ENCODE data around the gene FAM234B.

The FAM234B gene

DNA sequence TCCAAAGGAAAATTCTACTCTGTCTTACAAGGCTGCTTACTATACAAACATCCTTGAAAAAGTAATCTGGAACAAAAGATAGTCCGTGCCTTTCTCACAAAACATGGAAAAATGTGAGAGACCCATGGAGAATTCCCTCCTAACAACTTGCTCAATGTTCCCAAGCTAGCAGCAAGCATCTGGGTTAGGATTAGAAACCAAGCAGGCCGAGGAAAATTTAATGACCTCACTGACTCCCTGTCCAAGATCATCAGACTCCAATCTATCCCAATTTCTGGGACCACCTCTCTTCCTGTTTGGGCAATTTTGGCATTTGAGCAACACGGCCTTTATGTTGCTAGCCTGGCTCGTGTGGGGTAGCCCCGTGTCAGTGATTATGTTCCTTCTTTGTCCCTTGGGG is 77.4 kb downstream of the FAM234B start:
- no peak for DNase-seq (ENCODE audit: extremely low spot score)
- TF ChIP-seq CTBP1 (IDR thresholded peaks at IDR 0.05; ENCODE audit: borderline replicate concordance) (no peak), NFRKB (IDR thresholded peaks at IDR 0.05) (no peak), L3MBTL2 (conservative IDR thresholded peaks at IDR 0.05) (no peak), BHLHE40 (IDR thresholded peaks at IDR 0.05; ENCODE audit: borderline replicate concordance) (no peak), LEF1 (IDR thresholded peaks at IDR 0.05; ENCODE audit: borderline replicate concordance) (no peak), FOXK2 (IDR thresholded peaks at IDR 0.05) (no peak)
- TF ChIP-seq, protein P1, sequence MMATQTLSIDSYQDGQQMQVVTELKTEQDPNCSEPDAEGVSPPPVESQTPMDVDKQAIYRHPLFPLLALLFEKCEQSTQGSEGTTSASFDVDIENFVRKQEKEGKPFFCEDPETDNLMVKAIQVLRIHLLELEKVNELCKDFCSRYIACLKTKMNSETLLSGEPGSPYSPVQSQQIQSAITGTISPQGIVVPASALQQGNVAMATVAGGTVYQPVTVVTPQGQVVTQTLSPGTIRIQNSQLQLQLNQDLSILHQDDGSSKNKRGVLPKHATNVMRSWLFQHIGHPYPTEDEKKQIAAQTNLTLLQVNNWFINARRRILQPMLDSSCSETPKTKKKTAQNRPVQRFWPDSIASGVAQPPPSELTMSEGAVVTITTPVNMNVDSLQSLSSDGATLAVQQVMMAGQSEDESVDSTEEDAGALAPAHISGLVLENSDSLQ (IDR thresholded peaks at IDR 0.05), result no peak
- CTCF ChIA-PET, result no interaction called here
- POLR2A ChIA-PET, result interaction anchor here (1.5 kb wide), 1 partner anchor 20 kb away, joined by 3 read pairs; no protein-coding TSS in a partner anchor

DNA sequence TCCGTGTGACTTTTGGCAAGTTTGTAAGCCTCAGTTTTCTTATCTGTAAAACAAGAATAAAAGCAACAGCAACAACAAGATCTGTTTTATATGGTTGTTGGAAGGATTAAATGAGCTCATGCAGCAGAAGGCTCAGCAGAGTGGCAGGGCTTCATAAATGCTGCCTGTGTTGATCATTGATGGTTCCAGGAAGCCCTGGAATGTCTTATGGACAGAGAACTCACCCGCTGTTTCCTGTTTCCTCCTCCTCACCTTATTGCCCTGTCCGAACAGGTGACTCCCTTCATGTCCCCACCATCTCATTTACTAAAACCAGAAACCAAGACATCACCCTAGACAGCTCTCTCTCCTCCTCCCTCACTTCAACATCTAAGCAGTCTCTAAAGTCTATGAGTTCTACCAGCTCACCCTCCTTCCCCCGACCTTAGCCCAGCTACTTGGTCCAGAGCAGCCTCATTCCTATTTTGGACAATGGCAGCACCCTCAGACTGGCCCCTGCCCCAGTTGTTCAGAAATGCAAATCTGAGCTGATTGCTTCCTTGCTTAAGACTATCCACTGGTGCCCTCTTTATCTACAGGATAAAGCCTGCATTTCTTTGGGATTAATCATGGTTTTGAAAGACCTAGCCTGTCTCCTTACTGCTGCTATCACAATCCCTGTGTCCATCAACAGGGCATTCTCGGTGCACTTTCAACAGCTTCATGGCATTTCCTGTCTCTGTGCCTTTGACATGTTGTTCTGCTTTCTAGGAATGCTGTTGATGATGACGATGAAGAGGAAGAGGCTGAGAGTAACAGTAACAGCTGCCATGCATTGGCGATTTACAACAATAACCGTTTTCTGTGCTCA is 80.7 kb downstream of the FAM234B start:
- POLR2A ChIA-PET, result no interaction called here
- CTCF ChIA-PET, result interaction anchor here (0.6 to 1.1 kb wide), 2 partner anchors 36 to 101 kb away, joined by 3 read pairs; no protein-coding TSS in a partner anchor
- DNase-seq (ENCODE audit: extremely low spot score), result no peak
- TF ChIP-seq BHLHE40 (IDR thresholded peaks at IDR 0.05; ENCODE audit: borderline replicate concordance) (no peak), ELF4 (IDR thresholded peaks at IDR 0.05) (no peak), ZNF384 (IDR thresholded peaks at IDR 0.05) (no peak), FOXM1 (IDR thresholded peaks at IDR 0.05; ENCODE audit: borderline replicate concordance) (no peak), SUZ12 (IDR thresholded peaks at IDR 0.05) (no peak), TARDBP (IDR thresholded peaks at IDR 0.05) (no peak), L3MBTL2 (conservative IDR thresholded peaks at IDR 0.05) (no peak), ARNT (IDR thresholded peaks at IDR 0.05) (no peak), LEF1 (IDR thresholded peaks at IDR 0.05; ENCODE audit: borderline replicate concordance) (no peak), SP1 (IDR thresholded peaks at IDR 0.05) (no peak), FOXK2 (IDR thresholded peaks at IDR 0.05) (no peak), FOXA1 (IDR thresholded peaks at IDR 0.05) (no peak), NFRKB (IDR thresholded peaks at IDR 0.05) (no peak), CTBP1 (IDR thresholded peaks at IDR 0.05; ENCODE audit: borderline replicate concordance) (no peak), HDGF (IDR thresholded peaks at IDR 0.05; ENCODE audit: borderline replicate concordance) (no peak)
- TF ChIP-seq, protein P1 (IDR thresholded peaks at IDR 0.05), result no peak

DNA sequence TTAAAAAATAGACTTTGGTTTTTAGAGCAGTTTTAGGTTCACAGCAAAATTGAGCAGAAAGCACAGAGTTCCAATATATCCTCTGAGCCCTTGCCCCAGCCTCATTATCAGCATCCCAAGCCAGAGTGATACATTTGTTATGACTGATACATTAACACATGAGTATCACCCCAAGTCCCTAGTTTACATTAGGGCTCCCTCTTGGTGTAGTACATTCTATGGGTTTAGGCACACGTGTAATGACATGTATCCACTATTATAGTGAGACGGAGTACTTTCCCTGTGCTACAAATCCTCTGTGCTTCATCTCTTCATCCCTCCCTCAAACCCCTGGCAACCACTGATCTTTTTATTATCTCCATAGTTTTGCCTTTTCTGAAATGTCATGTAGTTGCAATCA is 81.8 kb downstream of the FAM234B start:
- TF ChIP-seq HDGF (IDR thresholded peaks at IDR 0.05; ENCODE audit: borderline replicate concordance) (no peak), NFRKB (IDR thresholded peaks at IDR 0.05) (no peak), ZNF384 (IDR thresholded peaks at IDR 0.05) (no peak)
- DNase-seq (ENCODE audit: extremely low spot score), result no peak
- ChIA-PET CTCF (interaction anchor here (1.6 kb wide), 1 partner anchor 23 kb away, joined by 3 read pairs; no protein-coding TSS in a partner anchor), POLR2A (no interaction called here)

DNA sequence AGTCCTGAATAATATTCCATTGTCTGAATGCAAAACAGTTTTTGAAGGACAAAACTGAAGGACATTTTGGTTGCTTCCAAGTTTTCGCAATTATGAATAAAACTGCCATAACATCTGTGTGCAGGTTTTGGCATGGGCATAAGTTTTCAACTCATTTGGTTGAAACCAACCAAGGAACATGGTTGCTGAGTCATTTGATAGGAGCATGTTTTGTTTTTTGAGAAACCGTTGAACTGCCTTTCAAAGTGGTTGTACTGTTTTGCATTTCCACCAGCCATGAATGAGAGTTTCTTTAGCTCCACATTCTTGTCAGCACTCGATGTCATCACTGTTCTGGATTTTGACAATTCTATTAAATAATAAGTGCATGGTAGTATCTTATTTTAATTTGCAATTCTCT is 82.3 kb downstream of the FAM234B start:
- ChIA-PET POLR2A (interaction anchor here (1.1 kb wide), 1 partner anchor 13 kb away, joined by 3 read pairs; no protein-coding TSS in a partner anchor), CTCF (interaction anchor here (1.6 kb wide), 1 partner anchor 22 kb away, joined by 3 read pairs; no protein-coding TSS in a partner anchor)
- no peak for DNase-seq (ENCODE audit: extremely low spot score)
- TF ChIP-seq TARDBP (IDR thresholded peaks at IDR 0.05), result no peak
- no peak for TF ChIP-seq BHLHE40 (IDR thresholded peaks at IDR 0.05; ENCODE audit: borderline replicate concordance)
- no peak for TF ChIP-seq HDGF (IDR thresholded peaks at IDR 0.05; ENCODE audit: borderline replicate concordance)
- TF ChIP-seq LEF1 (IDR thresholded peaks at IDR 0.05; ENCODE audit: borderline replicate concordance), result no peak
- no peak for TF ChIP-seq SUZ12 (IDR thresholded peaks at IDR 0.05)
- TF ChIP-seq FOXA1 (IDR thresholded peaks at IDR 0.05), result no peak
- TF ChIP-seq SP1 (IDR thresholded peaks at IDR 0.05), result no peak
- TF ChIP-seq L3MBTL2 (conservative IDR thresholded peaks at IDR 0.05), result no peak
- no peak for TF ChIP-seq NFRKB (IDR thresholded peaks at IDR 0.05)
- TF ChIP-seq FOXK2 (IDR thresholded peaks at IDR 0.05), result no peak
- TF ChIP-seq ELF4 (IDR thresholded peaks at IDR 0.05), result no peak
- TF ChIP-seq, protein P1 (IDR thresholded peaks at IDR 0.05), result no peak

DNA sequence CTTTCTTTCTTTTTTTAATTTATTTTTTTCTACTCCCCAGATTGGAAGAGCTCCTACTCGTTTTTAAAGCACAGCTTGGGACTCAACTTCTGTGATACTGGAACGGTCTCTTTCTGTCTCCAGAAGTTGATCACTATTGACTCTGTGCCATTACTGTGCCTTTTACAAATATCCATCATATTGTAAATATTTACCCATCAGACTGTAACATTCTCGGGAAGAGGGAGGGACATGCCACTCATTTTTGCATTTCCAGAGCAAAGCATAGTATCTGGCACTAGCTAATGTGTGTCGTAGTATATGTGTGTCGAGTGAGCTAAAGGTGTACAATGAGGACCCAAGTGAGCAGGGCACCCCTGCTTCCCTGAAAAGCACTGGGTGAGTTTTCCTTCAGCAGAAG is 83.3 kb downstream of the FAM234B start:
- CTCF ChIA-PET, result interaction anchor here (1.6 kb wide), 1 partner anchor 21 kb away, joined by 3 read pairs; no protein-coding TSS in a partner anchor
- TF ChIP-seq HDGF (IDR thresholded peaks at IDR 0.05; ENCODE audit: borderline replicate concordance) (no peak), SP1 (IDR thresholded peaks at IDR 0.05) (no peak), ZNF384 (IDR thresholded peaks at IDR 0.05) (no peak), NFRKB (IDR thresholded peaks at IDR 0.05) (no peak), ARNT (IDR thresholded peaks at IDR 0.05) (no peak), LEF1 (IDR thresholded peaks at IDR 0.05; ENCODE audit: borderline replicate concordance) (no peak), L3MBTL2 (conservative IDR thresholded peaks at IDR 0.05) (no peak), FOXK2 (IDR thresholded peaks at IDR 0.05) (no peak), TARDBP (IDR thresholded peaks at IDR 0.05) (no peak), BHLHE40 (IDR thresholded peaks at IDR 0.05; ENCODE audit: borderline replicate concordance) (no peak), ELF4 (IDR thresholded peaks at IDR 0.05) (no peak), SUZ12 (IDR thresholded peaks at IDR 0.05) (no peak), CTBP1 (IDR thresholded peaks at IDR 0.05; ENCODE audit: borderline replicate concordance) (no peak)
- TF ChIP-seq, protein P1 (IDR thresholded peaks at IDR 0.05), result no peak
- POLR2A ChIA-PET, result interaction anchor here (1.1 kb wide), 1 partner anchor 14 kb away, joined by 3 read pairs; no protein-coding TSS in a partner anchor
- DNase-seq (ENCODE audit: extremely low spot score), result no peak

Measured in HEK293T (cell line).